ENCODE results near the gene ELOVL5.

Gene ELOVL5

DNA sequence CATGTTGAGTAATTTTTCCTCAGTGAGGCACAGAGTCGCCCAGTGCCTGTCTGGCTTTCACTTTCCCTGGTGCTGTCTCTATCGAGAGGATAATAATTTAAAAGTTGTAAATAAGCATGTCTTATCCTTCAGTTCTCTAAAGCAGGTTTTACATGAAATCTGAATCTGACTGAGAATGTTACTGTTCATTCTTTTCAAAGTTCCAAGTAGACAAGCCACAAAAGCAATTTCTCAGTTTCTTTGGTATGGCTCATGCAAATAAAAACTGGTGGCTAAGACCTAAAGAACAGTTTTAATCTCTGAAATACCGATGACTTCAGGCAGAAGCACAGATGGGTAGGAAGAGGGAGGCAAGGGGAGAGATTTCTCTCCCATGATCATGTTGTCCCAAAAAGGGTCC is 112.5 kb downstream of the ELOVL5 start:
- DNase-seq: no peak

DNA sequence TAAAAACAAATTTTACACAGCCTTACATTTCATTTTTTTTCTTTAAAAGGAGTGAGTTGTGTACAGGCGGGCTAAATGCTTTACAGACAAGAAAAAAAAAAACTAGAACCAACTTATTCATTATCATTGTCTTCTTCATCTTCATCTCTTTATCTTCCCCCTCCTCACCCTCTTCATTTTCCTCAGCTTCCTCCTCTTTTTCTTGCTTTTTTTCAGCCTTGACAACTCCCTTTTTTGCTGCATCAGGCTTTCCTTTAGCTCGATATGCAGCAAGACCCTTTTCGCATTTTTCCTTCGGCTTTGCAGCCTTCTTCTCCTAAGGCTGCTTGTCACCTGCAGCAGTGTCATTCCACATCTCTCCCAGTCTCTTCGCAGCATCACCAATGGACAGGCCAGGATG is 113.2 kb downstream of the ELOVL5 start:
- no peak for DNase-seq

DNA sequence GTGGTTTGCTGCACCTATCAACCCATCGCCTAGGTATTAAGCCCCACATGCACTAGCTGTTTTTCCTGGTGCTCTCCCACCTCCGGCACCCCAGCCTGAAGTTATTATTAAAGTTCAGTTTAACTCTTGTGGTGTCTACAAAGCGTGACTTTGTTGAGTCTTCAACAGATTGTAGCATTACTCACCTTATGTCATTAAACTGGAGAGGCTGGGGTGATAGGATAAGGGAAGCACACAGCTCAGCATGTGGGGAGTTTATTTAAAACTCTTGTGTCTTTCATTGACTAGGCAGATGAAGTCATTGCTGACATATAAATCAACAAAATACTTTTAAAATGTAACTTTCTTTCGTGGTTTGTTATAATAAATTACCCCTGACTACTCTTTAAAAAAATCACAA is 115.4 kb downstream of the ELOVL5 start:
- DNase-seq: no peak

DNA sequence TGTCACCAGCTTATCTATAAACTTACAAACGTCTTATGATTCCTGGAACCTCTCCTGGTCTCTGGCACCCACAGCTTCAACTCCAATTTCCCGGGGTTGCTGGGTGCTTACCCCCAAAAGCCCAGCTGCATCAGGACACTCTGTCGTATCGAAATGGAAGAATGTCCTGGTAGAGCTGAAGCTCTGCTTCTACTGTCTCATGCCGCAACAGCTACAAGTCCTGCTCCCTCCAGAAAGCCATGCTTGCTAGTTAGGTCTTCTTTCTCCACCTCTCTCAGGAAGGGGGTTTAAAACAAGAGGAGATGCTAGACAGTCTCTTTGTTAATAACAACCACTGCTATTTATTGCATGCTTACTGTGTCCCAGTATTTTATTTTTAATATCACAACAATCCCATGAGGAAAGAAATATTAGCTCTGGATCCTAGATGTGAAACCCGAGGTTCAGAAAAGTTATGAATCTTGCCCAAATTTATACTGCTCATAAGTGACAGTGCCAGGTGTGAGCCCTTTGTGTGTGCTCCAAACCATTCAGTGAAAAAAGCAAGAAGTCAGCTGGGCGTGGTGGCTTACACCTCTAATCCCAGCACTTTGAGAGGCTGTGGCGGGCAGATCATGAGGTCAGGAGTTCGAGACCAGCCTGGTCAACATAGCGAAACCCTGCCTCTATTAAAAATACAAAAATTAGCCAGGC is 117.8 kb downstream of the ELOVL5 start:
- DNase-seq: no peak

DNA sequence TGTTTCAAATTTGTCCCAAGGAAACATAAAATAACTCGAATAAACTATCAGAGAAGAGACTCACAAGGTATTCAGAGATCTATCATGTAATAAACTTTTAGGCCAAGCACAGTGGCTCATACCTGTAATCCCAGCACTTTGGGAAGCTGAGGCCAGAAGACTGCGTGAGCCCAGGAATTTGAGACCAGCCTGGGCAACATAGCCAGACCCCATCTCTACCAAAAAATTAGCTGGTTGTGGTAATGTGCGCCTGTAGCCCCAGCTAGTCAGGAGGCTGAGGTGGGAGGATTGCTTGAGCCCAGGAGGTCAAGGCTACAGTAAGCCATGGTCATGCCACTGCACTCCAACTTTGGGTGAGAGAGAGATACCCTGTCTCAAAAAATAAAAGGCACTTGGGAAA is 120.9 kb downstream of the ELOVL5 start:
- no peak for DNase-seq

DNA sequence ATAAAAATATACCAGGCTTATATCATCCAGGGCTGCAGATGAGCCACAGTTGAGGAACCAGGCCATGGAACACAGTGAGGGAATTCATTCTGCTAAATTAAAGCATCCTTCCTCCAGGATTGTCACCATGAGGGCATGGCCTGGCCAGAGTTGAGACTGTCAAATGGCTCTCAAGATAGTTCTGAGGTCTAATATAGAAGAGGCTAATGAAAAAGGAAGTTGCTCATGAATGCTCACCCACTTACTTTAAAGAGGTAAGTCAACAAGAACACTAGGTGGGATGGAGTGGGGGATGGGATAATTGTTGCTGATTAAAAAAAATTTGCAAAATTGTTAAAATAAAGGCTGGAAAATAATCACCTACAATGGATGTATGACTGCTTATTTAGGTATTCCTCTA is 128.1 kb downstream of the ELOVL5 start:
- DNase-seq: no peak
